ENCODE measurements around the gene COX17. TPM values are rescaled to one million over a fixed set of nuclear protein-coding genes. Genes with fewer than 3 reads are reported as not detected.

COX17 gene
- polyA plus RNA-seq, 1 of the 3 experiments (the other 2 are of a cell fraction): 21.5 TPM

DNA sequence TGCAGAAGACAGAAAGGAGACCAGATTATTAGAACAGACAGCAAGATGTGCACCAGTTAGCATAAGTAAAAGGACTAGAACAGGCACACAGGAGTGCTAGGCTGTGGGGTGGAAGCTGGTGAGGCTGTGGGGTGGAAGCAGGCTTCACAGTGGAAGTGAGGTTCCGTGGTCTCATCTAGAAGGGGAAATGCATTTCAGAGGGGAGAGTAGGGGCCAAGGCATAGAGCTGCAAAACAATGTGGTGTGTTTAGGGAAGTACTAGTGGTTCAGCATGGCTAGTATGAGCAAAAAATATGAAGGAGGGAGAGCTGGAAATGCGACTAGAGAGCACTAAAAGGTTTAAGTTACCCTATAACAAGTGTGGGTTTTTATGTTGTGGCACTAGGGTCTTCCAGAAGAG is 23.3 kb downstream of the COX17 start:
- Histone ChIP-seq H3F3A (replicated peaks; ENCODE audit: insufficient read depth) (no peaks in the 10 kb centered on the region), H3K4me2 (no peak overlapping the region), H3K9ac (no peak overlapping the region), H3K27me3 (ENCODE audit: insufficient read depth) (no peaks in the 10 kb centered on the region), H3K9me2 (no peaks in the 10 kb centered on the region), H4K20me1 (ENCODE audit: insufficient read depth) (no peaks in the 10 kb centered on the region), H3K4me1 (ENCODE audit: control insufficient read depth in 1 of 2, insufficient read depth in 2 of 2, low read depth in 1 of 2, low read length in 1 of 2) (peaks cover 0 to 13% of the 10 kb centered on the region in 2 experiments; a peak in 2 of 4 replicates), H2AFZ (ENCODE audit: low read depth) (no peak overlapping the region), H3K4me3 (ENCODE audit: low read depth in 2 of 2, low read length in 1 of 2) (no peak overlapping the region), H3K27ac (ENCODE audit: low read depth in 2 of 2, low read length in 1 of 2) (no peak overlapping the region), H3K9me3 (no peaks in the 10 kb centered on the region), H3K79me2 (ENCODE audit: insufficient read depth) (no peaks in the 10 kb centered on the region), H3K36me3 (replicated peaks in 1 of 2; ENCODE audit: control insufficient read depth in 1 of 2, insufficient read depth in 2 of 2, low read length in 1 of 2) (peaks cover 0 to 8% of the 10 kb centered on the region in 2 experiments)
- WGBS (ENCODE audit: low lambda C conversion rate): 32% methylated on average over 2 of the region's 2 CpGs
- ChIA-PET CTCF (interaction anchor here (1.1 to 1.9 kb wide), 2 partner anchors 9 to 10 kb away, joined by 4 to 6 read pairs; no protein-coding TSS in a partner anchor), POLR2A (no interaction called here)
- DNase-seq: no peak
- TF ChIP-seq, protein P1, sequence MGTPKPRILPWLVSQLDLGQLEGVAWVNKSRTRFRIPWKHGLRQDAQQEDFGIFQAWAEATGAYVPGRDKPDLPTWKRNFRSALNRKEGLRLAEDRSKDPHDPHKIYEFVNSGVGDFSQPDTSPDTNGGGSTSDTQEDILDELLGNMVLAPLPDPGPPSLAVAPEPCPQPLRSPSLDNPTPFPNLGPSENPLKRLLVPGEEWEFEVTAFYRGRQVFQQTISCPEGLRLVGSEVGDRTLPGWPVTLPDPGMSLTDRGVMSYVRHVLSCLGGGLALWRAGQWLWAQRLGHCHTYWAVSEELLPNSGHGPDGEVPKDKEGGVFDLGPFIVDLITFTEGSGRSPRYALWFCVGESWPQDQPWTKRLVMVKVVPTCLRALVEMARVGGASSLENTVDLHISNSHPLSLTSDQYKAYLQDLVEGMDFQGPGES (IDR thresholded peaks at IDR 0.05; ENCODE audit: low read depth, low read length): no peak
- TF ChIP-seq RCOR1 (IDR thresholded peaks at IDR 0.05; ENCODE audit: low read length) (no peak), EZH2phosphoT487 (IDR thresholded peaks at IDR 0.05; ENCODE audit: borderline replicate concordance, low read depth) (no peak), RAD21 (IDR thresholded peaks at IDR 0.05; ENCODE audit: low read length) (no peak), TCF12 (IDR thresholded peaks at IDR 0.05) (no peak), GABPA (IDR thresholded peaks at IDR 0.05; ENCODE audit: low read depth) (no peak), RXRA (IDR thresholded peaks at IDR 0.05; ENCODE audit: borderline replicate concordance, low read depth) (no peak), NRF1 (IDR thresholded peaks at IDR 0.05; ENCODE audit: low read depth, low read length) (no peak), USF2 (IDR thresholded peaks at IDR 0.05; ENCODE audit: borderline replicate concordance, low read depth, low read length) (no peak), TAF1 (IDR thresholded peaks at IDR 0.05; ENCODE audit: borderline replicate concordance, low read depth, low read length) (no peak), ZBTB33 (IDR thresholded peaks at IDR 0.05; ENCODE audit: borderline replicate concordance, low read depth) (no peak), SIN3A (IDR thresholded peaks at IDR 0.05; ENCODE audit: borderline replicate concordance, low read depth, low read length) (no peak), ELF1 (IDR thresholded peaks at IDR 0.05) (no peak), CHD2 (IDR thresholded peaks at IDR 0.05; ENCODE audit: low read length, partially characterized antibody) (no peak), FOXJ3 (CRISPR knock-in tag; IDR thresholded peaks at IDR 0.05) (no peak)
- TF ChIP-seq, protein P2, sequence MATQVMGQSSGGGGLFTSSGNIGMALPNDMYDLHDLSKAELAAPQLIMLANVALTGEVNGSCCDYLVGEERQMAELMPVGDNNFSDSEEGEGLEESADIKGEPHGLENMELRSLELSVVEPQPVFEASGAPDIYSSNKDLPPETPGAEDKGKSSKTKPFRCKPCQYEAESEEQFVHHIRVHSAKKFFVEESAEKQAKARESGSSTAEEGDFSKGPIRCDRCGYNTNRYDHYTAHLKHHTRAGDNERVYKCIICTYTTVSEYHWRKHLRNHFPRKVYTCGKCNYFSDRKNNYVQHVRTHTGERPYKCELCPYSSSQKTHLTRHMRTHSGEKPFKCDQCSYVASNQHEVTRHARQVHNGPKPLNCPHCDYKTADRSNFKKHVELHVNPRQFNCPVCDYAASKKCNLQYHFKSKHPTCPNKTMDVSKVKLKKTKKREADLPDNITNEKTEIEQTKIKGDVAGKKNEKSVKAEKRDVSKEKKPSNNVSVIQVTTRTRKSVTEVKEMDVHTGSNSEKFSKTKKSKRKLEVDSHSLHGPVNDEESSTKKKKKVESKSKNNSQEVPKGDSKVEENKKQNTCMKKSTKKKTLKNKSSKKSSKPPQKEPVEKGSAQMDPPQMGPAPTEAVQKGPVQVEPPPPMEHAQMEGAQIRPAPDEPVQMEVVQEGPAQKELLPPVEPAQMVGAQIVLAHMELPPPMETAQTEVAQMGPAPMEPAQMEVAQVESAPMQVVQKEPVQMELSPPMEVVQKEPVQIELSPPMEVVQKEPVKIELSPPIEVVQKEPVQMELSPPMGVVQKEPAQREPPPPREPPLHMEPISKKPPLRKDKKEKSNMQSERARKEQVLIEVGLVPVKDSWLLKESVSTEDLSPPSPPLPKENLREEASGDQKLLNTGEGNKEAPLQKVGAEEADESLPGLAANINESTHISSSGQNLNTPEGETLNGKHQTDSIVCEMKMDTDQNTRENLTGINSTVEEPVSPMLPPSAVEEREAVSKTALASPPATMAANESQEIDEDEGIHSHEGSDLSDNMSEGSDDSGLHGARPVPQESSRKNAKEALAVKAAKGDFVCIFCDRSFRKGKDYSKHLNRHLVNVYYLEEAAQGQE (IDR thresholded peaks at IDR 0.05; ENCODE audit: low read depth, low read length): no peak
